T-helper 1 cell treated with Interleukin-12 subunit alpha and Interleukin-12 subunit beta and Interleukin-4 antibody, amounts not matched to agents 30 μg/mL and 1 μg/mL, for 36 hours (primary cell): ENCODE results near the gene NCAPG2.

ENCODE experiments used
- H3K27ac Mint-ChIP-seq: one replicate; pipeline ENCODE4 v1.8.0; 2021; ENCODE audit warnings: mild to moderate bottlenecking, mixed read lengths
- H3K27me3 Mint-ChIP-seq: one replicate; pipeline ENCODE4 v1.8.0; 2021; ENCODE audit warnings: low read depth, mixed read lengths
- H3K36me3 Mint-ChIP-seq: one replicate; pipeline ENCODE4 v1.8.0; 2021; ENCODE audit warnings: low read depth, mixed read lengths
- H3K4me1 Mint-ChIP-seq: one replicate; pipeline ENCODE4 v1.8.0; 2021; ENCODE audit warnings: low read depth, mixed read lengths
- H3K4me3 Mint-ChIP-seq: one replicate; pipeline ENCODE4 v1.8.0; 2021; ENCODE audit warnings: mild to moderate bottlenecking, moderate library complexity, mixed read lengths
- H3K9me3 Mint-ChIP-seq: one replicate; pipeline ENCODE4 v1.8.0; 2021; ENCODE audit warnings: mixed read lengths

The NCAPG2 gene

DNA sequence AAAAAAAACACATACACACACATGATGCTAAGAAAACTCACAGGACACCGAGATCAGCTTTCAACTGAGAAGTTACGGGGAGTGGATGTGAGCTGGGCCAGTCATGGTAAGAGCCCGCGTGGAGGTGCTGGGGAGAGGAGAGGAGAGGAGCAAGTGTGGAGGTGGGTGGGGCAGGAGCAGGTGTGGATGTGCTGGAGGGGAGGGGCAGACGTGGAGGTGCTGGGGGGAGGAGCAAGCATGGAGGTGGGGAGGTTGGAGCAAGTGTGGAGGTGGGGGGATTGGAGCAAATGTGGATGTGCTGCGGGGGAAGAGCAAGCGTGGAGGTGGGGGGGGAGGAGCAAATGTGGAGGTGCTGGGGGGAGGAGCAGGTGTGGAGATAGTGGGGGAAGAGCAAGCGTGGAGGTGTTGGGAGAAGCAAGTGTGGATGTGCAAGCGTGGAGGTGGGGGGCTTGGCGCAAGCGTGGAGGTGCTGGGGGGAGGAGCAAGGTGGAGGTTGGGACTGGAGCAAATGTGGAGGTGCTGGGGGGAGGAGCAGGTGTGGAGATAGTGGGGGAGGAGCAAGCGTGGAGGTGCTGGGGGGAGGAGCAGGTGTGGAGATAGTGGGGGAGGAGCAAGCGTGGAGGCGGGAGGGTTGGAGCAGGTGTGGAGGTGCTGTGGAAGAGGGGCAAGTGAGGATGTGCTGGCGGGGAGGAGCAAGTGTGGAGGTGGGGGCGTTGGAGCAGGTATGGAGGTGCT lies 24.5 kb upstream of the NCAPG2 start:
- Mint-ChIP-seq H3K27ac (no peak overlapping the region), H3K4me3 (no peak overlapping the region), H3K4me1 (peaks cover 5% of the 10 kb centered on the region), H3K27me3 (no peaks in the 10 kb centered on the region), H3K9me3 (no peaks in the 10 kb centered on the region), H3K36me3 (peaks cover 24% of the 10 kb centered on the region)

DNA sequence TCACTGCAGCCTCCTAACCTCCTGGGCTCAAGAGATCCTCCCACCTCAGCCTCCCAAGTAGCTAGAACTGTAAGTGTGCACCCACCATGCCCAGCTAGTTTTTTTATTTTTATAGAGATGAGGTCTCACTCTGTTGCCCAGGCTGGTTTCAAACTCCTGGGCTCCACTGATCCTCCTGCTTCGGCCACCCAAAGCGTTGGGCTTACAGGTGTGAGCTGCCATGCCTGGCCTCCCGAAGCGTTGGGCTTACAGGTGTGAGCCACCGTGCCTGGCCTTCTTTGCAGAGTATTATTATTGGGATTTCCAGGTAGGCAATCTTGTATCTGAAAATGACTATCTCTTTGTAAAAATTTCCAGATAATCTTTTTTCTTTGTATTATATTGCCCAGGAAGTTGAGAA lies 23.1 kb upstream of the NCAPG2 start:
- H3K36me3 Mint-ChIP-seq = peaks cover 17% of the 10 kb centered on the region
- no peaks in the 10 kb centered on the region for H3K27me3 Mint-ChIP-seq
- no peaks in the 10 kb centered on the region for H3K9me3 Mint-ChIP-seq
- no peak overlapping the region for H3K4me3 Mint-ChIP-seq
- no peak overlapping the region for H3K27ac Mint-ChIP-seq
- H3K4me1 Mint-ChIP-seq = peaks cover 5% of the 10 kb centered on the region

DNA sequence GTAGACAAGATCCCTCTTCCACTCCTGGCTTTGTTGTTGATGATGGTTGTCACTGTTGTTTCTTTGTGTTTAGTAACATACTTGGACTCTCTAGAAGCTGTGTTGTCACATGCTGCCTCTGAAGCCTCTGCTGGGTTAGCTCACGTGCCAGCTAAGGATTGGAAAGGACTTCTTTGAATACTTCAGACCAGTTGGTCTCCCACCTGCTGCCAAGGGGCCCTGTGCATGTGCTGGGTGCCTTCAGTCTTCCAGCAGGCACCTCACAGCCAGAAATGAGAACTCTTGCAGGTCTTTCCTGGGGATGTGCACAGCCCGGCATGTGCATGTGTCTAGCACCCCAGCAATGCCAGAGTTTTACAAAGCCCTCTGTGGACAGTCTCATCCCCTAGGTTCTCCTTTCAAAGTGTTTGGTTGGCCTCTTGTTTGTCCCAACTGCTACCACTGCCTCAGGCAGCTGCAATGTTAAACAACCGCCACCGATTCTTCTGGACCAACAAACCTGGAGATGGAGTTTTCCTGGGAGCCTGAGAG lies 21.7 kb upstream of the NCAPG2 start:
- no peaks in the 10 kb centered on the region for H3K9me3 Mint-ChIP-seq
- peaks cover 5% of the 10 kb centered on the region for H3K4me1 Mint-ChIP-seq
- H3K36me3 Mint-ChIP-seq = peaks cover 11% of the 10 kb centered on the region
- no peaks in the 10 kb centered on the region for H3K27me3 Mint-ChIP-seq
- no peak overlapping the region for H3K27ac Mint-ChIP-seq
- no peak overlapping the region for H3K4me3 Mint-ChIP-seq

DNA sequence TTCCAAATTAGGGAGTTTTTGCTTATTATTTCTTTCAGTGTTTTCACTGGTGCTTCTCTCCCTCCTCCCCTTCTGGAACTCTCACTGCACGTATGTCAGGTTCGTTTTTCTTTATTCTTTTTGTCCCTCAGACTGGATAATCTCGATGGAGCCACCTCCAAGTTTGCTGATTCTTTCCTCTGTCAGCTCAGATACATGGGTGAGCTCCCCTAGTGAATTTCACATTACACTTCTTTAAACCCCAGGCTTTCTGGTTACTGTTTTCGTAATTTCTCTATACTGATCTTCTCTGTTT lies 20.8 kb upstream of the NCAPG2 start:
- no peak overlapping the region for H3K4me3 Mint-ChIP-seq
- no peak overlapping the region for H3K27ac Mint-ChIP-seq

DNA sequence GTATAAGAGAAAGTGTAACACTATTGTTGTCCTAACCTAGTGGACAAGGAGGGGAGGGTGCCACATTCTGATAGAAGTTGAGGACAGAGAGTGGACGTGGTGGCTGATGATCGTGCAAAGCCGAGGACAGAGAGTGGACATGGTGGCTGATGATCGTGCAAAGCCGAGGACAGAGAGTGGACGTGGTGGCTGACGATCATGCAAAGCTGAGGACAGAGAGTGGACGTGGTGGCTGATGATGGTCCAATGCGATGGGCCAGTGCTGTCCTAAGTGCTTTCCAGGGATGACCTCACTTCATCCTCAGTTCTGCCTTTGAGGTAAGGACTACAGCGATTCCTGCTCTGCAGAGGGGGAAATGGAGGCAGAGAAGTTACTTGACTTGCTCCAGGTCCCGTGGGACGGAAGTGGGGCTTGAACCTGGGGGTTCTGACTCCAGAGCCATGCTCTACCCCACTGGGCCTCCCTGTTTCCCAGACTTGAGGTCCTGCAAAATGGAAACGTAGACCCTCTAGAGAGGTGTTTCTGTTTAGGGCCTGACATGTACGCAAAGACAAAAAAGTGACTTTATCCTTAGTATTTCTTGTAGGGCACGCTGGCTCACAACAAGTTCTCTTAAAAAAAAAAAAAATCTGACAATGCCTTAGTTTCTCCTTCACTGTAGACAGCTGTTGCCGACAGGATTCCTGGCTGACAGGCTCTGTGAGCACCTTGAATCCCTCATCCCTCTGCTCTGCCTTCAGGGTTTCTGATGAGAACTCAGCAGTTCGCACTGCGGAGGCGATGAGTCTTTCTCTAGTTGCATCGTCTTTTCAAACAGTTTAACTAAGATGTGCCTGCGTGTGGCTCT lies 20.3 kb upstream of the NCAPG2 start:
- Mint-ChIP-seq H3K27ac (no peak overlapping the region), H3K4me1 (peaks cover 2% of the 10 kb centered on the region), H3K9me3 (no peaks in the 10 kb centered on the region)

More for the DNA sequence above, 20.8 kb upstream of the NCAPG2 start:
- H3K27me3 Mint-ChIP-seq = no peaks in the 10 kb centered on the region
- H3K36me3 Mint-ChIP-seq = peaks cover 8% of the 10 kb centered on the region
- no peaks in the 10 kb centered on the region for H3K9me3 Mint-ChIP-seq
- peaks cover 5% of the 10 kb centered on the region for H3K4me1 Mint-ChIP-seq

DNA sequence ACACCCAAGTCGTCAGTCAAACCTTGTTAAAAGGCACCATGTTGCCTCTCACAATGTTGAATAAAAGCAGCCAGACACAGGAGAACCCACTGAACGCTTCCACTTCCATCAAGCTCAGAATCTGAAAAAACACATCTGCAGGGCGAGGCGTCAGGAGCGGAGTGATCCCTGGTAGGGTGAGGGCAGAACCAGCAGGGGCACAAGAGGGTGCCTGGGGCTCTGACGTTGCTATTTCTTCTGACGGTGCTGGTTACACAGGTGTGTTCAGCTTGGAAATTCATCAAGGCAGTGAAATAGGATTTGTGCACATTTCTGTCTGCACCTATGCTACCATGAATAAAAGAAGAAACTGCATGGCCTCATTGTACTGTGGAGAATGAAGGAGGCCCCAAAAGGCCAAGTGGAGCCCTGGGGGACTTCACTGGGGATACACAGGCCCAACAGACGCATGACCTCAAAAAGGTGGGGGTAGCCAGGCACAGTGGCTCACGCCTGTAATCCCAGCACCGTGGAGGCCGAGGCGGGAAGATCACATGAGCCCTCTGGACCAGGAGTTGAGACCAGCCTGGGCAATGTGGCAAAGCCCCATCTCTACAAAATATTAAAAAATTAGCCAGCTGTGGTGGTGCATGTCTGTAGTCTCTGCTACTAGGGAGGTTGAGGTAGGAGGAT lies 19.2 kb upstream of the NCAPG2 start:
- no peaks in the 10 kb centered on the region for H3K36me3 Mint-ChIP-seq
- H3K9me3 Mint-ChIP-seq = no peaks in the 10 kb centered on the region
- H3K27me3 Mint-ChIP-seq = peaks cover 2% of the 10 kb centered on the region
- H3K27ac Mint-ChIP-seq = no peak overlapping the region
- H3K4me1 Mint-ChIP-seq = no peaks in the 10 kb centered on the region
- H3K4me3 Mint-ChIP-seq = no peak overlapping the region

More for the DNA sequence above, 20.3 kb upstream of the NCAPG2 start:
- Mint-ChIP-seq H3K27me3 (no peaks in the 10 kb centered on the region), H3K36me3 (peaks cover 3% of the 10 kb centered on the region), H3K4me3 (no peak overlapping the region)

DNA sequence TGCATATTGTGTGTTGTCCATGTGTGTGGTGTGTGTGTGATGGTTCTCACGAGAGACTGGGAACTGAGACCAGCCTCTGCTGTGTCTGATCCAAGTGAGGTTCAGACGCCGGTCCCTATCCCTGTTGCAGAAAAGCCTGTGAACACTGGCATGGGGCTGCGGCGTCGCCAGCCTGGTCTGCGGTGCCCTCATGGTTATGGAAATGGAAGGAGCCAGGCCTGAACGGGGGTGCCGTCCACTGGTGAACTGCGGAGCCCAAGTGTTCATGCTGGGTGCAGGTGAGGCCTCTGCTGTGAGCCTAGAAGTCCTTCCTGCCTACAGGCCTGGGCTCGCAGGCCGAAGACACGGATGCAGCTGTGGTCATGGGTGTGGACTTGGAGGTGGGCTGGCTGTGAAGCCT lies 18.7 kb upstream of the NCAPG2 start:
- Mint-ChIP-seq H3K27ac (no peak overlapping the region), H3K27me3 (peaks cover 8% of the 10 kb centered on the region), H3K9me3 (no peaks in the 10 kb centered on the region)

DNA sequence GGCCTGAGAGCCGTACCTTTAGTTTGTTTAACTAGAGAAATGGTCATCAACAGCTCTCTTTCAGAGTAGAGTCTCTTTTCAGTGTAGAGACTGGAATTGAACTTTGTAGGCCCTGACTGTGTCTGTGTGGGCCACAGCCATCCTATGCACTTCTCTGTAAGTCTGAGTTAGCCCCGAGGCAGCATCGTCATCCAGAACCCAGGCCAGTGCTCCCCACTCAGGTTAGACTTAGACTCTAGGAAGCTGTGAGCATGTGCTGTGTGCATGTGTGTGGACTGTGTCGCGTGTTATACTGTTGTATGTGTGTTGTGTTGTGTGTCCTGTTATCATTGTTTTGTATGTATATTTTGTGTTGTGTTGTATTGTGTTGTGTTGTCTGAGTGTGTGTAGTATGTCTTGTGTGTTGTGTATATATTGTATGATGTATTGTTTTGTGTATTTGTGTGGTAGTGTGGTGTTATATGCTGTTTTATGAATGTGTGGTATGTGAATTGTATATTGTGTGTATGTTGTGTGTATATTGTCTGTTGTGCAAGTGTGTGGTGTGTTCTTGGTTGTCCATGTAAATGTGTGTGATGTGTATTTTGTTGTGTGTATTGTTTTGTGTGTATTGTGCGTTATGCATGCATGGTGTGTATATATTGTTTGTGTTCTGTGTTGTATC lies 18.1 kb upstream of the NCAPG2 start:
- Mint-ChIP-seq H3K9me3 (no peaks in the 10 kb centered on the region), H3K27ac (no peak overlapping the region), H3K4me1 (no peaks in the 10 kb centered on the region), H3K36me3 (no peaks in the 10 kb centered on the region), H3K4me3 (no peak overlapping the region), H3K27me3 (peaks cover 13% of the 10 kb centered on the region)

More for the DNA sequence above, 18.7 kb upstream of the NCAPG2 start:
- Mint-ChIP-seq H3K4me1 (no peaks in the 10 kb centered on the region), H3K4me3 (no peak overlapping the region), H3K36me3 (no peaks in the 10 kb centered on the region)

DNA sequence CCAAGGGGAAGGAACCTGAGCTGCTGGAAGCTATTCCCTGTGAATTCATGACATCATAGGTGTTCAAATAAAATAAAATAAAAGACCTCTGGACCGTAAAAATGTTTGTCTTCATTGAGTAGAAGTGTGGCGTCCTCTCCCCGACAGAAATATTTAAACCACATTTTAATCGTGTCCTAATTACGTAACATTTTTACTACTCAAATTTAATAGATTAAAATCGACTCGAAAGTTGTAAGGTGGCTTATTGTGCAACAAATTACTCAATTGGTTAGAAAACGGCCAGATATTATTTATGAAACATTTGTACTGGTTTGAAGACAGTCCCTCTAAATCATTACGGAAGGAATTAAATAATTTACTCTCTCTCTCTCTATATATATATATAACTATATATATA lies 15.5 kb upstream of the NCAPG2 start:
- no peaks in the 10 kb centered on the region for H3K9me3 Mint-ChIP-seq
- no peaks in the 10 kb centered on the region for H3K4me1 Mint-ChIP-seq
- peaks cover 32% of the 10 kb centered on the region for H3K27me3 Mint-ChIP-seq
- no peak overlapping the region for H3K27ac Mint-ChIP-seq
- no peaks in the 10 kb centered on the region for H3K36me3 Mint-ChIP-seq
- H3K4me3 Mint-ChIP-seq = no peak overlapping the region

DNA sequence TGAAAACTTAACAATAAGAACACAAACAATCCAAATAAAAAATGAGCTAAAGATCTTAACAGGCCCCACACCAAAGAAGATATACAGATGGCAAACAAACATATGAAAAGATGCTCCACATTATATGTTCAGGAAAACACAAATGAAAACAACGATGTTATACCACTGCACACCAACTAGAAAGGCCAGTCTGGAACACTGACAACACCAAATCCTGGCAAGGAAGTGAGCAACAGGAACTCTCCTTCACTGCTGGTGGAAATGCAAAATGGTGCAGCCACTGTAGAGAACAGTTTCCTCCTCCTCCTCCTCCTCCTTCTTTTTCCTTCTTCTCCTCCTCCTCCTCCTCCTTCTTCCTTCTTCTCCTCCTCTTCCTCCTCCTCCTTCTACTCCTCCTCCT lies 12.2 kb upstream of the NCAPG2 start:
- peaks cover 5% of the 10 kb centered on the region for H3K4me1 Mint-ChIP-seq
- peaks cover 35% of the 10 kb centered on the region for H3K27me3 Mint-ChIP-seq
- peaks cover 5% of the 10 kb centered on the region for H3K9me3 Mint-ChIP-seq
- H3K27ac Mint-ChIP-seq = no peak overlapping the region
- H3K36me3 Mint-ChIP-seq = no peaks in the 10 kb centered on the region
- H3K4me3 Mint-ChIP-seq = no peak overlapping the region

DNA sequence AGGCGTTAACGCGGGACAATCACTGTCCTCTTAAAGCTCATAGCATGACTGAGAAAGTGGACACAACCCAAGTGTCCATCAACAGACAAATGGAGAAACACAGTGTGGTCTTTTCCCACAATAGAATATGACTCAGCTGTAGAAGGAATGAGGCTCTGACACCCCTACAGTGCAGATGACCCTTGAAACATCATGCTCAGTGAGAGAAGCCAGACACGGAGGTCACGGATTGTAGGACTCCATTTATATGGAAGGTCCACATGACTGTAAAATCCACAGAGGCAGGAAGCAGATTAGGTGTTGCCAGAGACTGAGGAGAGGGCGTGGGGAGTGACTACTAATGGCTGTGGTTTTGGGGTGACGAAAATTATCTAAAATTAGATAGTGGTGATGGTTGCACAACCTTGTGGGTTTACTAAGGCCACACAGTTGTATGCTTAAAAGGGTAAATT lies 6.1 kb upstream of the NCAPG2 start:
- peak overlapping the region; percentile 34 for H3K27ac Mint-ChIP-seq
- no peak overlapping the region for H3K4me3 Mint-ChIP-seq
- peaks cover 3% of the 10 kb centered on the region for H3K27me3 Mint-ChIP-seq
- H3K36me3 Mint-ChIP-seq = peaks cover 11% of the 10 kb centered on the region
- H3K4me1 Mint-ChIP-seq = peaks cover 18% of the 10 kb centered on the region
- peaks cover 18% of the 10 kb centered on the region for H3K9me3 Mint-ChIP-seq

DNA sequence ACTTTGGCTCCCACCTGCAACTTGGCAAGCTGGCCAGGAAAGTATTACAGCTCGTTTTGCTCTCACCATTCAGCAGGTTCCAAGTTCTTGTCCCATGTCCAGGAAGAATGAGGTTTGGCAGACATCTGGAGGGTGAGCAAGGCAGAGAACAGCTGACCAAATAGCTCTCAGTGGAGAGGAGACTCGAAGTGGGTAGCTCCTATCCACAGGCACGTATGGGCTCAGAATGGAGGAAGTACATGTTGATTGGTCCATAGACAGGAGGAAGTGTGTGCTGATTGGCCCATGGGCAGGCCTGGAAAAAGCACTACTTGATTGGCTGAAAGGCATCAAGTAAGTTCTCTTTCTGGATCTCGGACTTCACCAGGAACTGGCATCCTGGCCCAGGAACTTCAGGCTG lies 3.0 kb upstream of the NCAPG2 start:
- H3K4me3 Mint-ChIP-seq = no peak overlapping the region
- H3K27me3 Mint-ChIP-seq = no peaks in the 10 kb centered on the region
- no peak overlapping the region for H3K27ac Mint-ChIP-seq
- peaks cover 18% of the 10 kb centered on the region for H3K9me3 Mint-ChIP-seq
- peaks cover 33% of the 10 kb centered on the region for H3K4me1 Mint-ChIP-seq
- peaks cover 14% of the 10 kb centered on the region for H3K36me3 Mint-ChIP-seq

DNA sequence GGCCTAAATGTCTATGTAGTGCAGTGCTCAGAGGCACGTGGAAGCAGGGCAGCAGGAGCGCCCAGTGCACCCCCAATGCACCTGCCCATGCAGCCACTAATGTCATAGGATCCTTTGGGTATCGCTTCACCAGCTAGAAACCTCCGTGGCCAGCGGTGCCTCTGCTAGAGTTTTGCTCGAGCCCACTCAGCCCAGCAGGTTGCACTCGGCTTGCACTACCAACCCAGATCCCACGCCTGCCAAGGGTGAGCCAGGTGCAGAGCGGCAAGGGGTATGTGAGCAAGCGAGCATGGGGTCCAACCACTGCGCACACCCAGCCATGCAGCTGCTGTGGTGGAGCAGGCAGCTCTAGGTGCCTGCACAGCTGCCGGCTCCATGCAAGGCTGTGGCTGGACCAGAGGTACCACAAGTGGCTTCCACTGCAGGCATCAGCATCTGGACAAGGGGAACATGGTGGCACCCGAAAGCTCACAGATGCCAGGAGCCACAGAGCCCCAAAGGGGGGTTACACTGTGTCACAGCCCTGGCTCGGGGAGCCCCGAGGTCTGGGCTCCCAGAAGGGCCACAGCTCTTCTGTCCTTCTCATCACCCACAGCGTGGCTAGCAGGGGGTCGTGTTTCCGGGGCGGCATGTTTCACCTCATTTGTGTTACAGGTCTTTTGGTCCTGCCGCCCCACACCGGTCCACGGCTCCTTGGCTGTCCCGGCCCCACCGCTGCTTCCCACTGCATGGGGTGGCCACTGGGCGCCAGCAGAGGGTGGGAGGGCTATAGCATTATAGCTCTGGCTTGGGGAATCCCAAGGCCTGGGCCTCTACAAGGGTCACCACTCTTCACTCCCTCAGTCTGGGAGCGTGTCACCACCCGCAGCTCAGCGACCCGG lies 2.3 kb upstream of the NCAPG2 start:
- Mint-ChIP-seq H3K36me3 (peaks cover 14% of the 10 kb centered on the region), H3K9me3 (peaks cover 14% of the 10 kb centered on the region), H3K27ac (no peak overlapping the region), H3K27me3 (no peaks in the 10 kb centered on the region), H3K4me3 (peak overlapping the region; percentile 58), H3K4me1 (peaks cover 36% of the 10 kb centered on the region)
